Bronchial epithelial cell (primary cell): ENCODE results near the gene ELANE. TPM values are rescaled to one million over a fixed set of nuclear protein-coding genes. Genes with fewer than 3 reads are reported as not detected.

Experiments used
- DNase-seq: peaks from one replicate; pipeline ENCODE4 v3.0.0-alpha.2; 2010; ENCODE audit warnings: low read depth
- FAIRE-seq: peaks from 2 replicates; lab custom pipeline; 2011; peaks lifted over from hg19 to GRCh38; lab: Jason Lieb, UNC
- H3K27me3 ChIP-seq: 2 replicates; pipeline ENCODE4 v1.5.1; 2011; ENCODE audit warnings: low read length; ENCODE audit not compliant: control insufficient read depth, insufficient read depth
- H3K36me3 ChIP-seq: 2 replicates; pipeline ENCODE4 v1.5.1; 2011; ENCODE audit warnings: low read length; ENCODE audit not compliant: control insufficient read depth, insufficient read depth
- H3K4me3 ChIP-seq: 2 replicates; pipeline ENCODE4 v1.5.1; 2011; ENCODE audit warnings: mild to moderate bottlenecking, low read depth, low read length, control low read depth
- CTCF ChIP-seq: IDR thresholded peaks from 2 replicates; pipeline ENCODE4 v1.5.1; 2011; ENCODE audit warnings: mild to moderate bottlenecking, moderate library complexity, low read length, control low read depth, inconsistent platforms; ENCODE audit not compliant: insufficient read depth, severe bottlenecking
- total RNA-seq: library from RNA; depleted of rRNA; stranded (reverse); fragments of >200 nt; gene quantifications from 2 replicates; pipeline ENCODE4 v1.2.1, GENCODE V29; 2014

The ELANE gene
- not detected in 2 replicates for total RNA-seq

- H3K27me3 ChIP-seq, result no peaks in the 10 kb centered on the region
- FAIRE-seq, result no peak
- no peak for DNase-seq
- no peak within 1 kb of the TSS for H3K4me3 ChIP-seq
- H3K36me3 ChIP-seq, result no peaks in the 10 kb centered on the region
- no peak for TF ChIP-seq CTCF
These were observed at the start of gene ELANE for GRCh38 chr19:852136-853013. ELANE (plus strand) TSS chr19:852303; CDS start chr19:852329, 26 bp downstream.

- Histone ChIP-seq H3K4me3 (no peak overlapping the region), H3K36me3 (peaks cover 53% of the 10 kb centered on the region), H3K27me3 (no peaks in the 10 kb centered on the region)
- FAIRE-seq, result no peak
- no peak for DNase-seq
- no peak for TF ChIP-seq CTCF
These were observed 49.5 kb upstream of the ELANE start for GRCh38 chr19:802498-803098.

- no peak for DNase-seq
- no peak for TF ChIP-seq CTCF
- Histone ChIP-seq H3K36me3 (peaks cover 58% of the 10 kb centered on the region), H3K27me3 (no peaks in the 10 kb centered on the region), H3K4me3 (no peak overlapping the region)
- no peak for FAIRE-seq
These were observed 49.0 kb upstream of the ELANE start for GRCh38 chr19:803099-803561.

GRCh38 chr19:803686-804418, 48.3 kb upstream of the ELANE start:
- H3K27me3 ChIP-seq, result no peaks in the 10 kb centered on the region
- no peak for FAIRE-seq

More at GRCh38 chr19:803686-804418, 48.3 kb upstream of the ELANE start:
- Histone ChIP-seq H3K36me3 (peaks cover 62% of the 10 kb centered on the region), H3K4me3 (no peak overlapping the region)
- DNase-seq, result no peak
- no peak for TF ChIP-seq CTCF
